ENCODE measurements around the gene ALDH1A2.
A peak's percentile ranks its signal among the peaks of the same experiment; 100 is the strongest.

Gene ALDH1A2

GRCh38 chr15:58074452-58074851 is 8.9 kb upstream of the ALDH1A2 start:
- no peak overlapping the region for H2BK5ac ChIP-seq (ENCODE audit: low read length)
- H3K79me1 ChIP-seq (ENCODE audit: low read depth, low read length), result no peaks in the 10 kb centered on the region
- no peak overlapping the region for H3K4me2 ChIP-seq (ENCODE audit: insufficient read depth, low read length, poor library complexity, severe bottlenecking)
- no peak overlapping the region for H3K9ac ChIP-seq (ENCODE audit: low read depth, low read length, poor library complexity)
- H2BK15ac ChIP-seq (ENCODE audit: low read length), result no peak overlapping the region
- H2BK120ac ChIP-seq (ENCODE audit: low read depth, low read length), result no peak overlapping the region
- no peak overlapping the region for H4K91ac ChIP-seq (ENCODE audit: low read depth, low read length, poor library complexity)
- H3K23ac ChIP-seq (ENCODE audit: low read depth, low read length, poor library complexity), result no peak overlapping the region
- H3K36me3 ChIP-seq (replicated peaks in 1 of 2; ENCODE audit: control insufficient read depth in 2 of 2, insufficient read depth in 2 of 2, low read length in 2 of 2), result no peaks in the 10 kb centered on the region
- H2BK12ac ChIP-seq (ENCODE audit: low read length), result no peak overlapping the region
- no peak overlapping the region for H2AK5ac ChIP-seq (ENCODE audit: low read depth, low read length)
- H3K4me3 ChIP-seq (ENCODE audit: low read length in 2 of 2), result no peak overlapping the region
- no peak overlapping the region for H3K4ac ChIP-seq (ENCODE audit: low read length)
- H4K8ac ChIP-seq (ENCODE audit: low read depth, low read length), result no peak overlapping the region
- peaks cover 0 to 36% (median 0%) of the 10 kb centered on the region in 3 experiments for H3K27me3 ChIP-seq (ENCODE audit: control insufficient read depth in 3 of 3, insufficient read depth in 3 of 3, low read depth in 1 of 3, low read length in 3 of 3)
- no peaks in the 10 kb centered on the region for H3K9me3 ChIP-seq (replicated peaks in 1 of 2; ENCODE audit: control insufficient read depth in 2 of 2, insufficient read depth in 1 of 2, low read depth in 1 of 2, low read length in 2 of 2)
- WGBS, 2 donors (ENCODE audit: extremely low coverage in 2 of 2, insufficient read length in 2 of 2, insufficient replicate concordance in 1 of 2), result no CpG with 5 or more reads among the region's 2 CpGs
- no peak for DNase-seq (ENCODE audit: low spot score)
- H2AFZ ChIP-seq (ENCODE audit: low read length), result no peak overlapping the region
- H3K14ac ChIP-seq (ENCODE audit: low read length), result no peak overlapping the region
- no peaks in the 10 kb centered on the region for H3K4me1 ChIP-seq (ENCODE audit: control insufficient read depth in 2 of 2, insufficient read depth in 1 of 2, low read depth in 1 of 2, low read length in 2 of 2)
- H3K27ac ChIP-seq (replicated peaks; ENCODE audit: low read length), result no peak overlapping the region
- H3K18ac ChIP-seq (ENCODE audit: low read length), result no peak overlapping the region

- Histone ChIP-seq H3K18ac (ENCODE audit: low read length) (no peak overlapping the region), H4K8ac (ENCODE audit: low read depth, low read length) (no peak overlapping the region), H3K27me3 (ENCODE audit: control insufficient read depth in 3 of 3, insufficient read depth in 3 of 3, low read depth in 1 of 3, low read length in 3 of 3) (peaks cover 0 to 56% (median 8%) of the 10 kb centered on the region in 3 experiments), H3K36me3 (replicated peaks in 1 of 2; ENCODE audit: control insufficient read depth in 2 of 2, insufficient read depth in 2 of 2, low read length in 2 of 2) (no peaks in the 10 kb centered on the region), H2AFZ (ENCODE audit: low read length) (no peak overlapping the region), H3K9me3 (replicated peaks in 1 of 2; ENCODE audit: control insufficient read depth in 2 of 2, insufficient read depth in 1 of 2, low read depth in 1 of 2, low read length in 2 of 2) (no peaks in the 10 kb centered on the region), H3K27ac (replicated peaks; ENCODE audit: low read length) (no peak overlapping the region), H2BK12ac (ENCODE audit: low read length) (no peak overlapping the region), H2BK120ac (ENCODE audit: low read depth, low read length) (no peak overlapping the region), H3K79me1 (ENCODE audit: low read depth, low read length) (no peaks in the 10 kb centered on the region), H2AK5ac (ENCODE audit: low read depth, low read length) (no peak overlapping the region), H3K4me1 (ENCODE audit: control insufficient read depth in 2 of 2, insufficient read depth in 1 of 2, low read depth in 1 of 2, low read length in 2 of 2) (no peaks in the 10 kb centered on the region), H3K4me3 (ENCODE audit: low read length in 2 of 2) (no peak overlapping the region), H3K4ac (ENCODE audit: low read length) (no peak overlapping the region), H4K91ac (ENCODE audit: low read depth, low read length, poor library complexity) (no peak overlapping the region), H3K14ac (ENCODE audit: low read length) (no peak overlapping the region), H2BK15ac (ENCODE audit: low read length) (no peak overlapping the region), H3K4me2 (ENCODE audit: insufficient read depth, low read length, poor library complexity, severe bottlenecking) (no peak overlapping the region), H3K23ac (ENCODE audit: low read depth, low read length, poor library complexity) (no peak overlapping the region), H3K9ac (ENCODE audit: low read depth, low read length, poor library complexity) (no peak overlapping the region), H2BK5ac (ENCODE audit: low read length) (no peak overlapping the region)
- peak; percentile 74 for DNase-seq (ENCODE audit: low spot score)
- no CpG with 5 or more reads among the region's 7 CpGs for WGBS, 2 donors (ENCODE audit: extremely low coverage in 2 of 2, insufficient read length in 2 of 2, insufficient replicate concordance in 1 of 2)
These were observed 5.4 kb upstream of the ALDH1A2 start for GRCh38 chr15:58070801-58071418.

DNA sequence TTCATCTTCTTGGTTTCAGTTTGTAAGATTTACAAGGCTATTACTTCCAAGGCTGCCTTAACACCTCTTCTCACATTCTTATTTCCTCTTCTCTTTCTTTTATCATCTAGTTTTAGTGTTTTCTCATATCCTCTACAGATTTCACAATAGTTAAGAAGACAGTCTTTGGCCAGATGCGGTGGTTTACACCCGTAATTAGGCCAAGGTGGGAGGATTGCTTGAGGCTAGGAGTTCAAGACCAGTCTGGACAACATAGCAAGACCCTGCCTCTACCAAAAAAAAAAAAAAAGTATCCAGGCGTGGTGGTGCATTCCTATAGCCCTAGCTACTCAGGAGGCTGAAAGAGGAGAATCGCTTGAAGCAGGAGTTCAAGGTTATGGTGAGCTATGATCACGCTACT is 3.5 kb upstream of the ALDH1A2 start:
- no peak overlapping the region for H3K4ac ChIP-seq (ENCODE audit: low read length)
- H2BK120ac ChIP-seq (ENCODE audit: low read depth, low read length), result no peak overlapping the region
- H3K23ac ChIP-seq (ENCODE audit: low read depth, low read length, poor library complexity), result no peak overlapping the region
- peaks cover 9 to 69% (median 27%) of the 10 kb centered on the region in 3 experiments for H3K27me3 ChIP-seq (ENCODE audit: control insufficient read depth in 3 of 3, insufficient read depth in 3 of 3, low read depth in 1 of 3, low read length in 3 of 3)
- H3K79me1 ChIP-seq (ENCODE audit: low read depth, low read length), result peaks cover 1% of the 10 kb centered on the region
- H3K4me2 ChIP-seq (ENCODE audit: insufficient read depth, low read length, poor library complexity, severe bottlenecking), result no peak overlapping the region
- H2BK5ac ChIP-seq (ENCODE audit: low read length), result no peak overlapping the region
- H3K4me3 ChIP-seq (ENCODE audit: low read length in 2 of 2), result no peak overlapping the region
- no peak overlapping the region for H2AFZ ChIP-seq (ENCODE audit: low read length)
- H2AK5ac ChIP-seq (ENCODE audit: low read depth, low read length), result no peak overlapping the region
- no peak overlapping the region for H3K27ac ChIP-seq (replicated peaks; ENCODE audit: low read length)
- H3K9ac ChIP-seq (ENCODE audit: low read depth, low read length, poor library complexity), result no peak overlapping the region
- no peak overlapping the region for H4K8ac ChIP-seq (ENCODE audit: low read depth, low read length)
- peaks cover 0 to 10% of the 10 kb centered on the region in 2 donors for H3K9me3 ChIP-seq (replicated peaks in 1 of 2; ENCODE audit: control insufficient read depth in 2 of 2, insufficient read depth in 1 of 2, low read depth in 1 of 2, low read length in 2 of 2)
- no peak overlapping the region for H3K18ac ChIP-seq (ENCODE audit: low read length)
- H3K4me1 ChIP-seq (ENCODE audit: control insufficient read depth in 2 of 2, insufficient read depth in 1 of 2, low read depth in 1 of 2, low read length in 2 of 2), result no peaks in the 10 kb centered on the region
- no peak for DNase-seq (ENCODE audit: low spot score)
- WGBS, 2 donors (ENCODE audit: extremely low coverage in 2 of 2, insufficient read length in 2 of 2, insufficient replicate concordance in 1 of 2), result no CpG with 5 or more reads among the region's 5 CpGs
- H4K91ac ChIP-seq (ENCODE audit: low read depth, low read length, poor library complexity), result no peak overlapping the region
- no peak overlapping the region for H2BK15ac ChIP-seq (ENCODE audit: low read length)
- H3K36me3 ChIP-seq (replicated peaks in 1 of 2; ENCODE audit: control insufficient read depth in 2 of 2, insufficient read depth in 2 of 2, low read length in 2 of 2), result no peaks in the 10 kb centered on the region
- no peak overlapping the region for H3K14ac ChIP-seq (ENCODE audit: low read length)
- H2BK12ac ChIP-seq (ENCODE audit: low read length), result no peak overlapping the region

DNA sequence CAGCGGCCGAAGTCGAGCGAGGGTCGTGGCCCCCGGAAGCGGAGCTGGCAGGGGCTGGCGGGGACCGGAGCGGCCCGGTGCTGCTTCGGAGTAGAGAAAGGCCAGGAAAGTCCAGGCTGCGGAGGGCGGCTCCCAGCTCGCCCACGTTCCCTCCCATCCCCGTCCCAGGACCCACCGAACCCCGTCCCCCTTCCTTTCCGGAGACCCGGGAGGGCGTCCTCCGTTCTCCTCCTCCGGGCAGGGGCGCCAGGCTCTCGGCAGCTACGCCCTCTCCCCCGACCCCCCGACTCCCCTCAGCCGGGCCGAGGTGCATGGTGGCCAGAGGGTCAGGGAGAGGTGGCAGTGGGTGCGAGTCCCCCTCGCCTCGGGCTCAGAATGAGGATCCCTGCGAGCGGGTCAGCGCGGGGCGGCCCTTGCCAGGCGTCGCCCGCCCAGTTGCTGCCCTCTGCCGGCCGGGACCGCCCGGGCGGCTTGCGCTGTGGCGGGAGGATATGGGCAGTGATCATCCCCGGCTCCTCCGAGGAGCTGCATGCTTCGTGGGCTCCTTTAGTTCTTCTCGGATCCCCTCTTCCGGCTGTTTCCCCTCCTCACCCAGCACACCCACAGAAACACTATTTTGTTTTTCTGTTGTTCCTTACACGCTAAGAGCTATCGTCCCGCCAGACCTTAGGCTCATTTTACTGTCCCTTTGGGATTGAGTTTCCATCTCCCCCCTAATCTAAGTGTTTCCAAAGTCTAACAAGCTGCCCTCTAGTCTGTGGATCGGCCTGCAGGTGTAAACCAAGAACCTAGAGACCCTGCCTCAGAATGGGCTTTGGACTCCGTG is 744 bp upstream of the ALDH1A2 start:
- Histone ChIP-seq H2BK5ac (ENCODE audit: low read length) (no peak overlapping the region), H3K9me3 (replicated peaks in 1 of 2; ENCODE audit: control insufficient read depth in 2 of 2, insufficient read depth in 1 of 2, low read depth in 1 of 2, low read length in 2 of 2) (peaks cover 0 to 10% of the 10 kb centered on the region in 2 donors), H3K4me2 (ENCODE audit: insufficient read depth, low read length, poor library complexity, severe bottlenecking) (peak overlapping the region; percentile 93), H3K27ac (replicated peaks; ENCODE audit: low read length) (no peak overlapping the region), H3K79me1 (ENCODE audit: low read depth, low read length) (peaks cover 1% of the 10 kb centered on the region), H3K4me1 (ENCODE audit: control insufficient read depth in 2 of 2, insufficient read depth in 1 of 2, low read depth in 1 of 2, low read length in 2 of 2) (no peaks in the 10 kb centered on the region), H3K18ac (ENCODE audit: low read length) (no peak overlapping the region), H2BK12ac (ENCODE audit: low read length) (no peak overlapping the region), H3K4ac (ENCODE audit: low read length) (no peak overlapping the region), H4K91ac (ENCODE audit: low read depth, low read length, poor library complexity) (no peak overlapping the region), H4K8ac (ENCODE audit: low read depth, low read length) (no peak overlapping the region), H3K27me3 (ENCODE audit: control insufficient read depth in 3 of 3, insufficient read depth in 3 of 3, low read depth in 1 of 3, low read length in 3 of 3) (peaks cover 9 to 81% (median 32%) of the 10 kb centered on the region in 3 experiments), H3K9ac (ENCODE audit: low read depth, low read length, poor library complexity) (peak overlapping the region; percentile 80), H3K14ac (ENCODE audit: low read length) (no peak overlapping the region), H3K36me3 (replicated peaks in 1 of 2; ENCODE audit: control insufficient read depth in 2 of 2, insufficient read depth in 2 of 2, low read length in 2 of 2) (no peaks in the 10 kb centered on the region), H2BK120ac (ENCODE audit: low read depth, low read length) (no peak overlapping the region), H2BK15ac (ENCODE audit: low read length) (no peak overlapping the region), H2AFZ (ENCODE audit: low read length) (peak overlapping the region; percentile 90), H2AK5ac (ENCODE audit: low read depth, low read length) (no peak overlapping the region), H3K4me3 (ENCODE audit: low read length in 2 of 2) (peak overlapping the region; percentile 26 to 86), H3K23ac (ENCODE audit: low read depth, low read length, poor library complexity) (no peak overlapping the region)
- no CpG with 5 or more reads among the region's 59 CpGs for WGBS, 2 donors (ENCODE audit: extremely low coverage in 2 of 2, insufficient read length in 2 of 2, insufficient replicate concordance in 1 of 2)
- peak; percentile 48 for DNase-seq (ENCODE audit: low spot score)

Data from neuronal stem cell (in vitro differentiated cells).